ENCODE measurements around the gene SSR1. TPM values are rescaled to one million over a fixed set of nuclear protein-coding genes. Genes with fewer than 3 reads are reported as not detected.

SSR1 gene
- total and polyA plus RNA-seq, 2 experiments from 2014 or later: 65.3 to 70.2 TPM

GRCh38 chr6:7343546-7344475 lies 30.8 kb upstream of the SSR1 start:
- no peaks in the 10 kb centered on the region for H3F3A ChIP-seq (replicated peaks; ENCODE audit: low read depth)
- ATAC-seq (no peak), DNase-seq (ENCODE audit: low spot score) (no peak)
- no peak overlapping the region for H3K27ac ChIP-seq (ENCODE audit: low read depth)
- H3K4me3 ChIP-seq: no peak overlapping the region
- Mint-ChIP-seq H3K9me3 (peaks cover 12% of the 10 kb centered on the region; the same call in 2 of the 3 replicates), H3K27ac (no peak overlapping the region), H3K27me3 (ENCODE audit: insufficient read depth, low read depth, poor library complexity) (peaks cover 3% of the 10 kb centered on the region), H3K4me1 (peaks cover 13% of the 10 kb centered on the region), H3K4me3 (no peak overlapping the region; the same call in 2 of the 3 replicates), H3K36me3 (ENCODE audit: low read depth) (peaks cover 7% of the 10 kb centered on the region; the same call in 2 of the 3 replicates)
- no peaks in the 10 kb centered on the region for H3K4me1 ChIP-seq (ENCODE audit: insufficient read depth)
- TF ChIP-seq ZNF462 (CRISPR knock-in tag; IDR thresholded peaks at IDR 0.05): no peak
- TF ChIP-seq CREB1 (CRISPR knock-in tag; IDR thresholded peaks at IDR 0.05; ENCODE audit: low read depth): no peak
- no peak for TF ChIP-seq ETS1 (IDR thresholded peaks at IDR 0.05)
- no peak for TF ChIP-seq EZH2 (IDR thresholded peaks at IDR 0.05; ENCODE audit: low read depth, unreplicated experiment)
- no peak for TF ChIP-seq STAT1 (IDR thresholded peaks at IDR 0.05; ENCODE audit: unreplicated experiment)
- TF ChIP-seq EZH2phosphoT487 (IDR thresholded peaks at IDR 0.05; ENCODE audit: unreplicated experiment): no peak
- TF ChIP-seq, protein P1, sequence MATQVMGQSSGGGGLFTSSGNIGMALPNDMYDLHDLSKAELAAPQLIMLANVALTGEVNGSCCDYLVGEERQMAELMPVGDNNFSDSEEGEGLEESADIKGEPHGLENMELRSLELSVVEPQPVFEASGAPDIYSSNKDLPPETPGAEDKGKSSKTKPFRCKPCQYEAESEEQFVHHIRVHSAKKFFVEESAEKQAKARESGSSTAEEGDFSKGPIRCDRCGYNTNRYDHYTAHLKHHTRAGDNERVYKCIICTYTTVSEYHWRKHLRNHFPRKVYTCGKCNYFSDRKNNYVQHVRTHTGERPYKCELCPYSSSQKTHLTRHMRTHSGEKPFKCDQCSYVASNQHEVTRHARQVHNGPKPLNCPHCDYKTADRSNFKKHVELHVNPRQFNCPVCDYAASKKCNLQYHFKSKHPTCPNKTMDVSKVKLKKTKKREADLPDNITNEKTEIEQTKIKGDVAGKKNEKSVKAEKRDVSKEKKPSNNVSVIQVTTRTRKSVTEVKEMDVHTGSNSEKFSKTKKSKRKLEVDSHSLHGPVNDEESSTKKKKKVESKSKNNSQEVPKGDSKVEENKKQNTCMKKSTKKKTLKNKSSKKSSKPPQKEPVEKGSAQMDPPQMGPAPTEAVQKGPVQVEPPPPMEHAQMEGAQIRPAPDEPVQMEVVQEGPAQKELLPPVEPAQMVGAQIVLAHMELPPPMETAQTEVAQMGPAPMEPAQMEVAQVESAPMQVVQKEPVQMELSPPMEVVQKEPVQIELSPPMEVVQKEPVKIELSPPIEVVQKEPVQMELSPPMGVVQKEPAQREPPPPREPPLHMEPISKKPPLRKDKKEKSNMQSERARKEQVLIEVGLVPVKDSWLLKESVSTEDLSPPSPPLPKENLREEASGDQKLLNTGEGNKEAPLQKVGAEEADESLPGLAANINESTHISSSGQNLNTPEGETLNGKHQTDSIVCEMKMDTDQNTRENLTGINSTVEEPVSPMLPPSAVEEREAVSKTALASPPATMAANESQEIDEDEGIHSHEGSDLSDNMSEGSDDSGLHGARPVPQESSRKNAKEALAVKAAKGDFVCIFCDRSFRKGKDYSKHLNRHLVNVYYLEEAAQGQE (IDR thresholded peaks at IDR 0.05; ENCODE audit: unreplicated experiment): no peak
- no peak for TF ChIP-seq POLR2AphosphoS5 (IDR thresholded peaks at IDR 0.05; ENCODE audit: low read depth)
- no peak for TF ChIP-seq JUNB (IDR thresholded peaks at IDR 0.05; ENCODE audit: unreplicated experiment)
- TF ChIP-seq ZNF114 (CRISPR knock-in tag; IDR thresholded peaks at IDR 0.05): no peak
- TF ChIP-seq, protein P2, sequence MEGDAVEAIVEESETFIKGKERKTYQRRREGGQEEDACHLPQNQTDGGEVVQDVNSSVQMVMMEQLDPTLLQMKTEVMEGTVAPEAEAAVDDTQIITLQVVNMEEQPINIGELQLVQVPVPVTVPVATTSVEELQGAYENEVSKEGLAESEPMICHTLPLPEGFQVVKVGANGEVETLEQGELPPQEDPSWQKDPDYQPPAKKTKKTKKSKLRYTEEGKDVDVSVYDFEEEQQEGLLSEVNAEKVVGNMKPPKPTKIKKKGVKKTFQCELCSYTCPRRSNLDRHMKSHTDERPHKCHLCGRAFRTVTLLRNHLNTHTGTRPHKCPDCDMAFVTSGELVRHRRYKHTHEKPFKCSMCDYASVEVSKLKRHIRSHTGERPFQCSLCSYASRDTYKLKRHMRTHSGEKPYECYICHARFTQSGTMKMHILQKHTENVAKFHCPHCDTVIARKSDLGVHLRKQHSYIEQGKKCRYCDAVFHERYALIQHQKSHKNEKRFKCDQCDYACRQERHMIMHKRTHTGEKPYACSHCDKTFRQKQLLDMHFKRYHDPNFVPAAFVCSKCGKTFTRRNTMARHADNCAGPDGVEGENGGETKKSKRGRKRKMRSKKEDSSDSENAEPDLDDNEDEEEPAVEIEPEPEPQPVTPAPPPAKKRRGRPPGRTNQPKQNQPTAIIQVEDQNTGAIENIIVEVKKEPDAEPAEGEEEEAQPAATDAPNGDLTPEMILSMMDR (conservative IDR thresholded peaks at IDR 0.05; ENCODE audit: low read depth in 2 of 2): no peak
- no peaks in the 10 kb centered on the region for H4K20me1 ChIP-seq (replicated peaks; ENCODE audit: insufficient read depth)
- 0 out of 2 replicates have a peak, but pooled peaks cover 3% of the 10 kb centered on the region for H3K9me2 ChIP-seq (ENCODE audit: insufficient read depth)
- H3K4me2 ChIP-seq: no peak overlapping the region
- no peaks in the 10 kb centered on the region for H3K27me3 ChIP-seq (ENCODE audit: insufficient read depth)
- H3K36me3 ChIP-seq (ENCODE audit: insufficient read depth): no peaks in the 10 kb centered on the region
- H3K79me2 ChIP-seq (replicated peaks; ENCODE audit: insufficient read depth): no peaks in the 10 kb centered on the region
- 0 out of 2 replicates have a peak overlapping the region, but pooled peaks have one; percentile 32 for H2AFZ ChIP-seq
